Measurements from ENCODE around the gene ENPP3.

The ENPP3 gene

DNA sequence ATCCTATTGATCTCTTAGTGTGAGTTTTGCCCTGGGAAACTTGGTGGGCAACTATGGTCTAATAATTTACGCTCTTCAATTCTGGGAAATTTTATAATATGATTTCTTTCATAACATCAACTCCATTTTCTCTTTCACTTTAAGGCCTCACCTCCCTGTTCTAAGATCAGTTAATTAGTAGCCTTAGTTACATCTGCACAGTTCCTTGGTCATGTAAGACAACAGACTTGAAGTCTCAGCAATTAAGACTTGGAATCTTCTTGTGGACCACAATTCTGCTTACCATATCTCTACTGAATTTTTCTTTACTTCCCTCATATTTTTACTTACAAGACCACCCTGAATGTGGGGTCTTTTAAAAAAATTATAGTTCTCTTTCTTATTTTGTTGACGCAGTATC, 8.7 kb downstream of the ENPP3 start:
- TF ChIP-seq, protein P1, sequence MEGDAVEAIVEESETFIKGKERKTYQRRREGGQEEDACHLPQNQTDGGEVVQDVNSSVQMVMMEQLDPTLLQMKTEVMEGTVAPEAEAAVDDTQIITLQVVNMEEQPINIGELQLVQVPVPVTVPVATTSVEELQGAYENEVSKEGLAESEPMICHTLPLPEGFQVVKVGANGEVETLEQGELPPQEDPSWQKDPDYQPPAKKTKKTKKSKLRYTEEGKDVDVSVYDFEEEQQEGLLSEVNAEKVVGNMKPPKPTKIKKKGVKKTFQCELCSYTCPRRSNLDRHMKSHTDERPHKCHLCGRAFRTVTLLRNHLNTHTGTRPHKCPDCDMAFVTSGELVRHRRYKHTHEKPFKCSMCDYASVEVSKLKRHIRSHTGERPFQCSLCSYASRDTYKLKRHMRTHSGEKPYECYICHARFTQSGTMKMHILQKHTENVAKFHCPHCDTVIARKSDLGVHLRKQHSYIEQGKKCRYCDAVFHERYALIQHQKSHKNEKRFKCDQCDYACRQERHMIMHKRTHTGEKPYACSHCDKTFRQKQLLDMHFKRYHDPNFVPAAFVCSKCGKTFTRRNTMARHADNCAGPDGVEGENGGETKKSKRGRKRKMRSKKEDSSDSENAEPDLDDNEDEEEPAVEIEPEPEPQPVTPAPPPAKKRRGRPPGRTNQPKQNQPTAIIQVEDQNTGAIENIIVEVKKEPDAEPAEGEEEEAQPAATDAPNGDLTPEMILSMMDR (IDR thresholded peaks at IDR 0.05; ENCODE audit: low read depth, low read length, poor library complexity, severe bottlenecking) = no peak
- no peak for TF ChIP-seq EZH2phosphoT487 (IDR thresholded peaks at IDR 0.05; ENCODE audit: borderline replicate concordance, low read length)
- Histone ChIP-seq H3K4me1 (ENCODE audit: control insufficient read depth, low read length) (peaks cover 10% of the 10 kb centered on the region), H3K36me3 (ENCODE audit: control insufficient read depth, low read length) (peaks cover 90% of the 10 kb centered on the region), H3K9me2 (replicated peaks; ENCODE audit: control insufficient read depth, low read length) (no peaks in the 10 kb centered on the region), H3K27me3 (ENCODE audit: control insufficient read depth, low read length) (no peaks in the 10 kb centered on the region), H3K79me2 (ENCODE audit: control insufficient read depth, low read length) (peaks cover 69% of the 10 kb centered on the region), H3K27ac (ENCODE audit: low read depth, low read length) (no peak overlapping the region), H3K9me3 (ENCODE audit: control insufficient read depth, insufficient read depth, low read length) (no peaks in the 10 kb centered on the region), H3K4me3 (ENCODE audit: low read length) (no peak overlapping the region), H3K4me2 (ENCODE audit: low read length) (no peak overlapping the region), H3F3A (ENCODE audit: control insufficient read depth, insufficient read depth) (no peaks in the 10 kb centered on the region; the same call in 1 of the 2 replicates), H4K20me1 (ENCODE audit: control insufficient read depth, insufficient read depth, low read depth, low read length) (no peaks in the 10 kb centered on the region)

DNA sequence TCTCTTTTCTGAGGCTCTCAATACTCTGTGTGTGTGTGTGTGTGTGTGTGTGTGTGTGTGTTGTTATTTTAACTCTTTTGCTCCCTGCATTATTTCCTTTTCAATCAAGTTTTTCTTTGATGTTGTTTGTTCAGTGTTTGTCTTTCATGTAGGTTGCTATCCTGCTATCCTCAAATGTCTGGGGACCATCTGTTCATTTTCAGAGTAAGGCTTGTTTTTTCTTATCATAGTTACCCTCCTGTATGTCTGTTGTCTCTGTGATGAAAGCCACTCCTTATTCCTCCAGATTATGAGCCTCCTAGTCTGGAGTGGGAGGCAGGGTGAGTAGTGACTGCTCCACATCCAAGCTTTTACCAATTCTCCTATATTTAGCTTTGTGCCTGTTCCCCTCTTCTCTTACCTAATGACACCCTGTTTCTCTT, 9.2 kb downstream of the ENPP3 start:
- H3K27me3 ChIP-seq (ENCODE audit: control insufficient read depth, low read length) = no peaks in the 10 kb centered on the region
- peaks cover 65% of the 10 kb centered on the region for H3K79me2 ChIP-seq (ENCODE audit: control insufficient read depth, low read length)
- H3K9me2 ChIP-seq (replicated peaks; ENCODE audit: control insufficient read depth, low read length) = no peaks in the 10 kb centered on the region
- H3K36me3 ChIP-seq (ENCODE audit: control insufficient read depth, low read length) = peaks cover 90% of the 10 kb centered on the region
- no peaks in the 10 kb centered on the region for H3K9me3 ChIP-seq (ENCODE audit: control insufficient read depth, insufficient read depth, low read length)
- no peak overlapping the region for H3K4me2 ChIP-seq (ENCODE audit: low read length)
- H4K20me1 ChIP-seq (ENCODE audit: control insufficient read depth, insufficient read depth, low read depth, low read length) = no peaks in the 10 kb centered on the region
- no peaks in the 10 kb centered on the region; the same call in 1 of the 2 replicates for H3F3A ChIP-seq (ENCODE audit: control insufficient read depth, insufficient read depth)
- H3K4me1 ChIP-seq (ENCODE audit: control insufficient read depth, low read length) = peaks cover 8% of the 10 kb centered on the region; the same call in 1 of the 2 replicates
- TF ChIP-seq, protein P1 (IDR thresholded peaks at IDR 0.05; ENCODE audit: low read depth, low read length, poor library complexity, severe bottlenecking) = no peak
- H3K4me3 ChIP-seq (ENCODE audit: low read length) = no peak overlapping the region
- H3K27ac ChIP-seq (ENCODE audit: low read depth, low read length) = no peak overlapping the region

DNA sequence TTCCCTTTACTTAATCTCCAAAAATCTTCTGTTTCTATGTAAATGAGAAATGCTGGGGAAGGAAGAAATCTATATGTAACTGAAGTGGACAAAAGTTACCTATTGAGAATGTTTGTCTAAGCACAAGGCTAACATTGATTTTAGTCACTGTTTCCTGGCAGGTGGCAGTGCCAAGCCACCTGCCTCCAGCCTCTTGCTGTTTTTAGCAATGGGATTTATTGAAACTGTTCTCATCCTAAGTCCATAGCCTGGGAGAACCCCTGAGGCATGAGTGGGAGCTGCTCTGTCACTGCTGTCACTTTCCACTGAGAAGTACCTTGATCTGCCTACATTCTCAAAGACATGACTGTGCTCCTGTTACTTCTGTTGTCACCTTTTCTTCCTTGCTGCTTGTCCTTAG, 14.7 kb downstream of the ENPP3 start:
- H3K4me3 ChIP-seq (ENCODE audit: low read length) = no peak overlapping the region

More for the DNA sequence above, 14.7 kb downstream of the ENPP3 start:
- H4K20me1 ChIP-seq (ENCODE audit: control insufficient read depth, insufficient read depth, low read depth, low read length) = no peaks in the 10 kb centered on the region
- peaks cover 86% of the 10 kb centered on the region for H3K36me3 ChIP-seq (ENCODE audit: control insufficient read depth, low read length)
- H3K27ac ChIP-seq (ENCODE audit: low read depth, low read length) = no peak overlapping the region
- H3K4me2 ChIP-seq (ENCODE audit: low read length) = no peak overlapping the region
- H3K27me3 ChIP-seq (ENCODE audit: control insufficient read depth, low read length) = no peaks in the 10 kb centered on the region
- H3K79me2 ChIP-seq (ENCODE audit: control insufficient read depth, low read length) = peaks cover 17% of the 10 kb centered on the region
- no peaks in the 10 kb centered on the region for H3K9me3 ChIP-seq (ENCODE audit: control insufficient read depth, insufficient read depth, low read length)
- H3K9me2 ChIP-seq (replicated peaks; ENCODE audit: control insufficient read depth, low read length) = no peaks in the 10 kb centered on the region
- TF ChIP-seq EZH2phosphoT487 (IDR thresholded peaks at IDR 0.05; ENCODE audit: borderline replicate concordance, low read length) = no peak
- TF ChIP-seq, protein P1 (IDR thresholded peaks at IDR 0.05; ENCODE audit: low read depth, low read length, poor library complexity, severe bottlenecking) = no peak
- H3K4me1 ChIP-seq (ENCODE audit: control insufficient read depth, low read length) = peaks cover 26% of the 10 kb centered on the region
- no peaks in the 10 kb centered on the region; the same call in 1 of the 2 replicates for H3F3A ChIP-seq (ENCODE audit: control insufficient read depth, insufficient read depth)
